Fibroblast of skin of left biceps (primary cell): ENCODE data around the gene DDR2.

Experiments used
- DNase-seq, 2 experiments: peaks; one replicate each; pipeline ENCODE4 v3.0.0-alpha.2; 2013; ENCODE audit warnings: low read depth in 2 of 2

DDR2 gene

DNA sequence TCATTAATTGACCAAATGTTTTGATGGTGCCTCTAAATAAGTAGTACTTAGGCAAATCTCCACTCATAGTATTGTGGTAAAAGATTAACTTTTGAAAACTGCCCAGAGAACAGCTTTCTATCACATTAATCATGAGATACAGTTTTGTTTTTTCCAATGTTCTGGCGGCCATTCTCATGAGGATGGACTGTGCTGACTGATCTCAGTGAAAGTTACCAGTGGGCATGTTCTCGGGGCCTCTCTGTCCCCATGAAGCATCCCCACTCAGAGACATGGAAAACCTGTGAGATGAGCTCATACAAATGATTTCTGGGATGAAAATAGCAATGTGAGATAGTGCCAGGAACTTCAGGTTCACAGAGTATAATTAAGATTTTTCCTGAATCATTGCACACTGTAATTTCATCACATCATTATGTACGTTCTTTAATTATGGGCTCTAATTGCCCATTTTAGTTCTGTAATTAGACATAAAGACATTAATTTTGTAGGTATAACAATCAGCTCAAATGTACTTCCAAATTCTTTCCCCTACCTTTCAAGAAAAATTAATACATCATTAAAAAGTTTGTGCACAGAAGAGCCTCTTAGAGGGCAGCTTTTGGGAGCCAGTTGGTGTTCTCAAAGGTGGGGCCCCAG is 40.5 kb downstream of the DDR2 start:
- DNase-seq, result no peak

DNA sequence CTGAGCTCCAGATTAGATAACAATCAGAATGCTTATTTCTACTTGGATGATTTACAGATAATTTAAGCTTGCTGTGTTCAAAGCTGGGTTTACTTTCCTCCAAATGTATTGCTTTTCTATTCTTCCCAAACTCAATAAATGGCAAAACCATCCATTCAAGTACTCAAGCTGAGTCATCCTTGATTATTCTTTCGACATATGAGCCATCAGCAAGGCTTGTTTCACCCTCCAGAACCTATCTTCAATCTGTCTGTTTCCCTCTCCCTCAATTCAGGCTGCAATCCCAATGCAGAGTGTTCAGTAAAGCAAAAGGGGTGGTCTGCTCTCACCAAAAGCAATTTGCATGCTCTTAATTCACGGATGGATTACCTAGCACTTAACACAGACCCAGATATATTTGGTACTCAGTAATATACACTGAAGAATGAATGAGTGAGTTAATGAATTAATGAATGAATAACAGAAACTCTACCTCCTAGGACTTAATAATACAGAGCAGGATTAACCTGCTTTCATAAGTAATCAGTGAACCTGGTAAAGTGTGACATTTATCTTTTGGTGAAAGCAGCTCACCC is 41.9 kb downstream of the DDR2 start:
- no peak for DNase-seq

DNA sequence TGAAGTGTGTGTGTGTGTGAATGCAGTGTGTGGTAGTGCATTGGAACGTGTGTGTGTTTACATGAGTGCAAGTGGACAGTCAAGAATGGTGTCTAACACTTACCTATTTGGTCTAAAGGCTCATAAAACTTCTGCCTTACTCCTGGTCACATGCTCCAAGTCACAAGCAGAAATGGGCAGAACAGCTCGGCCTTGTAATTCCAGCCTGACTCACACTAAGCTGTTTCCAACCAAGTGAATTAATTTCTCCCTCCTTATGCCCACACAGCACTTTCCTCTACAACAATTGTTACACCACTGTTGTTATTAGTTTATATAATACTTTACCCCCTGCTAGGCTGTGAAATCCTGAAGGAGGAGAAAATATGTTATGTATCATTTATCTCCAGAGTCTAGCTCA is 43.8 kb downstream of the DDR2 start:
- no peak for DNase-seq

DNA sequence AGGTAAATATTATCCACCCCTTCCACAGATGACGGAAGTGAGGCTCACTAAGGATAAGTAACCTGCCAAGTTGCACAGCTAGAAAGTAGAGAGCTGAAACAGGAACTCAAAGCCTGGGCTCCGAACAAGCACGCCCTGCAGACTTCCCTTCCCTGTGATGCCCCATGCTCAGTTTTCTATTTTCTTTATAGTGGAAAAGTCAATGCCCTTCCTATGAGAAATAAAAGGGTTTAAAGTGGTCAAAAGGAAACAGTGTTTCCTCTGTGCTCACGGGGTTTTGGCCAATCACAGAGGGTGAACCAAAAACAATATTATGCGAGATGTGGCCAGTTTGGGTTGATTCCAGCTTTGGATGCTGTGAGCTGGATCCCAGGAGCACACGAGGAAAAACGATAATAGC is 44.5 kb downstream of the DDR2 start:
- DNase-seq, result no peak

DNA sequence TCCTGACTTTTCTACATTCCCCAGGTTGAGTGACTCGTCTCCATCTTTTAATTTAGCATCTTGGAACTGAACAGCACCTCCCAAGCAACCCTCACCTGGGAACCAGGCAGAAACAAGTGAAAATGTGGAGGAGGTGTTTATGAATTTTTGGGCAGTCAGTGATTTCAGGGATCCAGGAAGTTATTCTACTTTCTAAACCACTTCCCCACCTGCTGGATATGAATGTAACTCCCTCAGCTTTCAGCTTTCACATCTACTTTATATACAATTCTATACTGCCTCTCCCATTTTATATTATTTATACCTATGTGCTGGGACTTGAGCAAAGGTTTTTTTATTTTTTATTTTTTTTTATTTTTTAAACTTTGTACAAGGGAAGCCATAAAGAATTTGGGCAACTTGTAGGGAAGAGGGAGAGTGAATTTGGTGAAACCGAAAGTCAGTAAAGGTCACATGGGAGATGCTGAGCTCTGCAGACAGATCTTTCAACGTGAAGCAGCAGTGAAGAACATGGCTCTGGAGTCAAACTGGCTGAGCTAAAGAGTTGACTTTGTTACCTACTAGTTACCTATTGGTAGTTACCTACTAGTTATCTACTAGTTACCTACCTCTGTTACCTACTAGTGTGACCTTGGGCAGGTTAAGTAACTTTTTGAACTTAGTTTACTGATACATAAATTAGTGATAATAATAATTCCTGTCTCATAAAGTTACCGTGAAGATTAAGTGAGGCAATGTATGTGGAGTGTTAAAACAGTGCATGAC is 45.5 kb downstream of the DDR2 start:
- no peak for DNase-seq

DNA sequence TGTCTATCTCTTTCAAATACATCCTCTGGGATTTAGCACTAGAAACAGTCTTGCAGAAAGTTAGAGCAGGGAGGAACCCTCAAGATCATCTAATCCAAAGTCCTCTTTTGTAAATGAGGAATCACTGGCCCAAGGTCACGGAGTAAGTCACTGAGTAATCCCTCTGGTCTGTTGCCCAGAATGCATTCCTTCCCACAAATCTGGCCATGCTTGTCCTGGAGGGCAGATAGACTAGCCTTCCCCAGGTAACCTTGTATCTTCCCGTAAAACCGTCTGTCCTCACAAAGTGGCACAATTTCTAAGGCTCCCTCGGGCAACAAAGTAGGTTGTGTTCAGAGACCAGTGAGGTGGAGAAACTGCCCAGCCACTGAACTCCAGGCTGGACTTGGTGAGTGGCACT is 46.2 kb downstream of the DDR2 start:
- no peak for DNase-seq

DNA sequence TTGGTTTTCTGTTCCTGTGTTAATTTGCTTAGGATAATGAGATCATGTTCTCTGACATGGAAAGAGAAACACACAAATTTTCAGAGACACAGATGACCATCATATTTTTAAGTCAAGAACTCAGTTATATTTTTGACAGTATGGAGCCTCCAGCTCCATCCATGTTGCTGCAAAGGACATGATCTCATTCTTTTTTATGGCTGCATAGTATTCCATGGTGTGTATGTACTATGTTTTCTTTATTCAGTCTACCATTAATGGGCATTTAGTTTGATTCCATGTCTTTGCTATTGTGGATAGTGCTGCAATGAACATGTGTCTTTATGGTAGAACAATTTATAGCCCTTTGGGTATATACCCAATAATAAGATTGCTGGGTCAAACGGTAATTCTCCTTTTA is 47.0 kb downstream of the DDR2 start:
- DNase-seq, result no peak

DNA sequence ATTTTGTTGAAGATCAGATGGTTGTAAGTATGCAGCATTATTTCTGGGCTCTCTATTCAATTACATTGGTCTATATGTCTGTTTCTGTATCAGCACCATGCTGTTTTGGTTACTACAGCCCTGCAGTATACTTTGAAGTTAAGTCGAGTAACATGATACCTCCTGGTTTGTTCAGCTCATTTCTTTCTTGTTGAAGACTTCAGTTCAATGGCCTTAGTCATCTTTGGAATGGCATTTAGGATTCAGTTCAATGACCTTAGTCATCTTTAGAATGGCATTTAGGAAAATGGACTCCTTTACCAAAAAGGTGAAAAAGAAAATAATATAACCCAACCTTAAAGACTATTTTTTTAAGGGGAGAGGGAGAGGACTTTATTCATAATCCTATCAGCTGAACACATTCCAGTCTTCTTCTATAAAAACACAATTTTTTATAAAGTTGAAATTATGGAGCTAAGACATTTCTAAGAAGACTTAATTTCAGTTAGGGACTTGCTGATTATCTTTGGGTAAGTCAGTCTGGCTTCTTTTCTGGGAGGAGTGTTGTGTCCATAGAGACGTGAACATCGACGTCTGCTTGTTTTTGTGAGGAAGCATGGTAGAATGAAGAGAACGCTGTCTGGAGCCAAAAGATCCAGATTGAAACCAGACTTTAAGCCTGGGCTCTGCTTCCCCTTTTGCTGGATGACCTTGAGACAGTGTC is 48.3 kb downstream of the DDR2 start:
- DNase-seq, result no peak

- DNase-seq, result no peak
Measured at GRCh38 chr1:162681122-162681436, 48.8 kb downstream of the DDR2 start.

GRCh38 chr1:162682013-162682419 is 49.8 kb downstream of the DDR2 start:
- DNase-seq, result no peak

DNA sequence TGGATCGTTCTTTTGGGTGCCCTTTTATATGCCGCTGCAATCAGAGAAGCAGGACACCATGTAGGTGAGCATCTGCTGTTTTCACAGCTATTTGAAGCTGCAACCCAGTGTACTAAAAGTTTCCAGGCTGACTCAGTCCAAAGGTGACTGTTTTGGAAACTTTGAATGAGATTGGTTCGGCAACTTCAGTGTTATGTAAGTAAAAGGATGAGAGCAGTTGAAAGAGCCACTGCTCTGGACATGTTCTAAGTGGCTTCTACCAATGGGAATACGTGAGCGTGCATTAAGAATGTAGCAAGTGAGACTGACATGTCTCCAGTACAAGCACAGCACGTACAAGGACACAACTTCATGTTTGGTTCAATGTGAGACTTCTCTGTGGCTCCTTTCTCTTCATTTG is 55.6 kb downstream of the DDR2 start:
- no peak for DNase-seq

DNA sequence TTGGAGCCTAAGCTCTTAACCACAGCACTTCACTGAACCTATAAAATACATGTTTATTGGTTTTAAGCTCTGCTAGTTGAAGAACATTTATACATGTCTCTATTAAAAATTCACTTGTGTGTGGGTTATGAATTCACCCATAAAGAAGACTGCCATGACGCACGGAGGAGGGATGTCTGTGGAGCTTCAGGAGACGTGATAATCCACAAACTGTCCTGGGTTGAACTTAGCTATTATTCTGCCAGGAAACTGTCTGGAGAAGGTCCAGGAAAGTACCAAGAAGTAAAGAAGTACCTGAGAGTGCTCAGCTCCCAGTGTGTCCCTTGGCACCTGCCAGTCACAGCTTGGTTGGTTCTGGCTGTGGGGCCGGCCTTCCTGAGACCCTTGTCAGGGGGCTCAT is 56.3 kb downstream of the DDR2 start:
- DNase-seq, result no peak

DNA sequence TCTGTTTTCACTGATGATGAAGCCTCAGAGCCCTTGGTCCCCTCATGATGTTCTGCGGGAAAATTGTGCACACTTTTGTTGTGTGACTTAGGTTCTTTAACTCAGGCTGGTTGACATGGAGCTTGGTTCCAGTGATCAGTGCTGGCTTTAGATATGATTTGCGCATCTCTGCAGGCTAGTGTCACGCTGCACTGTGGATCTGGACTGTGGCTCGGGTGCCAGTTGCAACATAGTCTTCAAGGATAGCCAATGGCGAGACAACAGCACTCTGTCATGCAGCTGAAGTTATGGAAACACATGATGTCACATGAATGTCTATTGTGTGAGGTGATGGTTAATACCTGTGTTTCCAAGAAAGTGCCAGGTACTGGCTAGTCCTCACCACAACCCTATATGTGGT is 56.7 kb downstream of the DDR2 start:
- no peak for DNase-seq

DNA sequence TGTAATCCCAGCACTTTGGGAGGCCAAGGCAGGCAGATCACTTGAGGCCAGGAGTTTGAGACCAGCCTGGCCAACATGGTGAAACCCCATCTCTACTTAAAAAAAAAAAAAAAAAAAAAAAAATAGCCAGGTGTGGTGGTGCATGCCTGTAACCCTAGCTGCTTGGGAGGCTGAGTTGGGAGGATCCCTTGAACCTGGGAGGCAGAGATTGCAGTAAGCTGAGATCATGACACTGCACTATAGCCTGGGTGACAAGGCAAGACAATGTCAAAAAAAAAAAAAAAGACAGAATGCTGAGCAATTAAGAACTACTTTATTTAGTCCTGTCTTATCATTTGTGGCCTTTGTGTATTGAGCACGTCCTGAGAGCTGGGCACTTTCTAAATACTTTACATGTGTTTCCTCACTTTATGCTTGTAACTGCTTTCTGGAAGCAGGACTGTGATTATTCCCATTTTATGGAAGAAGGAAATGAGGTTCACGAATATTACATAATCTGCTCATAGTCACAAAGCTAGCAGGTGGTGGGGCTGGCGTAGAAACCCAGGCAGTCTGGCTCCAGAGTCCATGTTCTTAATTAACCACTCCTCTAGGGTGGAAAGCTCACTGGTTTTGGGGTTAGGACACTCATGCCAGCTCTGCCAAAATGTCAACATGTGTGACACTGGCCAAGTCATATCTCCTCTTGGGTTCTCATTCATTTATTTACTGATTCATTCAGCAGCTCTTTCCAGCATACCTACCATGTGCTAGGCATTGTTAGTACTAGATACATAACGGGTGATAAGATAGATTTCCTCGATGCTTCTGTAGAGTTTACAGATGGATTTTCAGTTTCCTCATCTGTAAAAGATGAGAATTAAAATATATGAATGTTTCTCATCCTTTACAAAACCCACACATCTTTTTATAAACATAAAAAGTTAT is 57.7 kb downstream of the DDR2 start:
- no peak for DNase-seq

DNA sequence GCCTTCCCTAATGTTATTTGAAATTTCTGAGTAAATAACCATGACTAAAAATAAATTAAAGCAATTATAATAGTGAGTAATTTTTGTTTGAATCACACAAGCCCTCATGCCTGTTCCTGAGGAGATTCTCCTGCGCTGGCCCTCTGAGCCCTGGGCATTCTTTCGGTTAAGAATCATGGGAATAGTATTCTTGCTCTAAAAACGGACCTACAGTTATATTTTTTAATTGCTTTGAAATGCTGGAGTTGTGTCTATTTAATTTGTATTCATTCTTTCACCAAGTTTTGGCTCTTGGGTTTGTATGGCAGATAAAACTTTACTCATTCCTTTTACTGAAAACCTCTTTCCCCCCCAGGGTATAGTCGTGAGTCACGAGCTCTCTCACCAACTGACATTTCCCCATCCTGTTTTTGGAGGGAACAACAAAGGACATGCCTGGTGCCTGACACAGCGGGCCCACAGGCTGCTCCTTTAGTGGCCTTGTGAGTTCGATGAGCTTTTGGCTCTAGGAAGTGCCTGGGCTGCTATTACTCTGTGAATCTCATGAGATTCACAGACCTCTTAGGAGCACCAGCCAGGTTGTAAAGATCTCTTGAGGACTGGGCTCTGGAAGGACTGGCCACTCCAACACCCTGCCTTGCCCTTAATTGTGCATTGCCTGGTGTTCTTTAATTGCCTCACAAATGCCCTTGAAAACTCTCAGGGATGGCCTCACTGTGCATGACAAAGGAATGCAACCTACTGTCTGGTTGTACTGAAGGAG is 58.6 kb downstream of the DDR2 start:
- peak; percentile 72 to 75 for DNase-seq

DNA sequence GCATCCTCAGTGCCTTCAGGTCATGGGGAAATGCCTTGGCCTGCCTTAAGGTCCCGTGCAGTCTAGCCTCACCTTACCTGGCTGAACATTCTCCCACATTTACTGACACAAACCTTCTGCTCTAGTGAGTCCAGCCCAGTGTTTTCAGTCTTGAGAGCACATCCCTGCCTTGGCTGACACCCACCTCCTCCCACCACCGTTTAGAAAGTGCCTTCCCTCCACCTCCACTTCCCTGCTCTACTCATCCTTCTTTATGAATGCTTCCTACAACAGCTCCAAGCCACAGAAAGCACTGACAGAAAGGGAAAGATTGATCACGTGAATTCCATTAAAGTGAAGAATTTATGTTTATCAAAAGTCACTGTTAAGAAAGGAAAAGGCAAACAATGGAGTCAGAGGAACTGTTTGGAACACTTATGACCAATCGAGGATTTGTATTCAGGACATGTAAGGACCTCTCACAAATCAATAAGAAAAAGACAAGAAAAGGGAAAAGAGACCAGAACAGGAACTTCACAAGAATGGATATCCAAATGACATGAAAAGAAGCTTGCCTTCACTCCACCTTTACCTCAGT is 59.8 kb downstream of the DDR2 start:
- no peak for DNase-seq

DNA sequence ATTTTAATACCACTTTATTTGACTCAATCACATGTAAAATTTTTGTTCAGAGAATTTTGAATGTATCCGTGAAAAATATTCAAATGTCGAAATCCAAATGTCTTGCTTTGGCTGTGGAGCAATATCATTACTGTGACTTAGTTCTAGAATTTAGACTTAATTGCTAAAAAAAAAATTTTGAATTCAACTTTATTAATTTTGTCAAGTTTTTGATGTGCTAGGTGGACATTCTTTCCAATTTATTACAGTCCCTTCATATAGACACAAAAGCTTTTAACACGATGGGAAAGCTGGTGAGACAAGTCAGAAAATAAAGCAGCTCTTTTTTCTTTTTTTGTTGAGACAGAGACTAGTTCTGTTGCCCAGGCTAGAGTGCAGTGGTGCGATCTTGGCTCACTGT is 62.6 kb downstream of the DDR2 start:
- DNase-seq, result no peak

GRCh38 chr1:162695687-162696086 is 63.4 kb downstream of the DDR2 start:
- no peak for DNase-seq

DNA sequence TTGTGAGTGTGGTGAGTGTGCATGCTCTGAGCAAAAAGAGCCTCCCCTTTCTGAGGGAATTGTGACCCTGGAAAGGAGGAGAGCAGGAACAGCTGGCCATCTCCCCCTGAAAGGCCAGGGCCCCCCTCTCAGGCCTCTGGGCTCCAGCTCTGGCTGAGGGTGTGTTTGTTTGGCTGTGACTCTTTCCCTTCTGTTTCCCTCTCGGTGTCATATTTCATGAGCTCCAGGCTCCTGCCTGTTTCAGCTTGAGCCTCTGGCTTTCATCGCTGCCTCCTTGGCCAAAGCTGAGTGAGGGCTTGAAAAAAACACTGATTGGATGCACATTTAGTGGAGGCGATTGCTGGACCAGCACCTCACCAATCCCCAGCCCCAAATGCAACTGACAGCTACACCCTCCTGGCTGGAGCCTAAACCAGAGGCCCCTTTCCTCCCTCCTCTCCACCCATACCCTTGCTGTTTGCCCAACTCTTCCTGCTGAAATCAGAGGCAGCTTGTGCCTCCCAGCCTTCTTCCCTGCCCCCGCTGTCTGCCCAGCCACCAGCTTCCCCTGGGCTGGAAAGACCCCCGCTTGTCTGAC is 64.1 kb downstream of the DDR2 start:
- DNase-seq, result peak; percentile 73 to 75

DNA sequence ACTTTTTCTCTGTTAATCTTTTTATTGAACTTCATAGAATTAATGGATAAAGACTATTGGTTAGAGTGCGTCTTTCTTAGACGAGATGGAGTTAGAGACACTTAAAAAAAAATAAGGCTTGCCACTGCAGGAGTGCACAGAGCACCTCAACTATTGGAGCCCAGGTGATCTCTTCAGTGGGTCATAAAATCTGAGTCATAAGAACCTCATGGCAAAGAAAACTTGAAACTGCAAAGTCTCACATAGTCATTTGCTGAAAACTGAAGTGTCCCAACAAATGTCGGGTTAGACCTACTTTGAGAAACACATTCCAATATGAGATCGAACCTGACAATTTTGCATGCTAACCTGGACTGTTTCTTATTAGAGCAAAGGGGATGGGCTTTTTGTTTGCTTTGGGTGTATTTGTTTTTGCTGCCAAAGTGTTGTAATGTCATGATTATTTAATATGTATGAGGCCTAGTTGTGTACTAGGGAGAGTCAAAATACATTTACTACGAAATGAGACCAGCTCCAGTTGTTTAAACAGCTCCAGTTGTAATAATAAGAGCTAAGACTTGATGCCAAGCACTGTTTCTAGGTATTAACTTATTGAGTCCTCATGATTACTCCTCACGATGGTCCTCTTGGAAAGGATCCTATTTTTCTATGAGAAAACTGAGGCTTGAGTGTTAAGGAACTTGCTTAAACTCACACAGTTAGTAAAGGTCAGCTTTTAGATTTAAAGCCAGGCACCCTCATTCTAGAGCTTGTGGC is 65.1 kb downstream of the DDR2 start:
- no peak for DNase-seq
